ENCODE results near the gene SMAD5.

SMAD5 gene

DNA sequence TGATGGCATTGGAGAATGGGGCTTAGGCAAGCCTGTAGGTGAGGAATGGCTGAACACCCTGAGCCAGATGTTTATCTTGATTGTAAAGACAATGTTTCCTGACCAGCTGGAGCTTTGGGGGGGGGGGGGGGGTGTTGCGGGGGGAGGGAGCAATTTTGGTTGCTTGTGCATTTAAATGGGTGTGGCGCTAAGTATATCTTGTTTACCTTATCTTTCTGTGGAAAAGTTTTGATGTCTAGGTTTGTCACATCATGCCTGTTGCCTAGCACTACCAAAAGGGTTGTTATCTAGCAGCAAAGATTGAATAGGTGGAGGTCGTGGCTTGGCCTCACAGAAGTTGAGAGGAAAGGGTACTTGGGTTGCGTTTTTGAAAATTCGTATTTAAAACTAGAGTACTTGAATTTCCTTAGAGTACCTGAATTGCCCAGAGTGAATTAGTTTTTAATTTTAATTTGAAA lies 1.3 kb downstream of the SMAD5 start:
- Histone ChIP-seq H3K9me3 (ENCODE audit: insufficient read depth, low read depth, low read length) (no peaks in the 10 kb centered on the region), H2BK5ac (ENCODE audit: low read depth, low read length, poor library complexity) (no peak overlapping the region), H3K27ac (ENCODE audit: low read depth, low read length) (no peak overlapping the region), H3K79me2 (ENCODE audit: control insufficient read depth, insufficient read depth, low read length, poor library complexity) (peaks cover 11% of the 10 kb centered on the region), H3K9ac (ENCODE audit: low read length) (peak overlapping the region; percentile 99), H2BK12ac (ENCODE audit: low read length) (no peak overlapping the region), H3K79me1 (ENCODE audit: low read length) (peaks cover 9% of the 10 kb centered on the region), H2AFZ (ENCODE audit: insufficient read depth, low read length, poor library complexity) (no peak overlapping the region), H3K27me3 (ENCODE audit: insufficient read depth, low read length) (no peaks in the 10 kb centered on the region), H3K4me1 (ENCODE audit: control insufficient read depth in 1 of 2, insufficient read depth in 2 of 2, low read length in 2 of 2) (peaks cover 3 to 4% of the 10 kb centered on the region in 2 experiments), H3K4me3 (ENCODE audit: low read depth, low read length) (peak overlapping the region; percentile 97), H3K23ac (ENCODE audit: low read length) (no peak overlapping the region), H3K14ac (ENCODE audit: low read length) (no peak overlapping the region), H3K4ac (ENCODE audit: low read depth, low read length) (peak overlapping the region; percentile 97), H4K12ac (ENCODE audit: low read depth, low read length) (no peak overlapping the region), H3K36me3 (ENCODE audit: control insufficient read depth in 1 of 2, insufficient read depth in 2 of 2, low read length in 2 of 2) (no peaks in the 10 kb centered on the region), H4K91ac (ENCODE audit: low read depth, low read length) (no peak overlapping the region), H4K8ac (ENCODE audit: low read depth, low read length) (no peak overlapping the region), H3K18ac (ENCODE audit: low read length) (no peak overlapping the region), H3K4me2 (ENCODE audit: low read length) (peak overlapping the region; percentile 97), H2AK5ac (ENCODE audit: low read length) (no peak overlapping the region), H2BK120ac (ENCODE audit: insufficient read depth, low read length, poor library complexity) (no peak overlapping the region)
- no CpG with 5 or more reads among the region's 5 CpGs for WGBS (ENCODE audit: extremely low coverage, insufficient coverage, insufficient read length)
- DNase-seq, result no peak

- H2BK5ac ChIP-seq (ENCODE audit: low read depth, low read length, poor library complexity), result no peak overlapping the region
- H3K18ac ChIP-seq (ENCODE audit: low read length), result no peak overlapping the region
- no peaks in the 10 kb centered on the region for H3K36me3 ChIP-seq (ENCODE audit: control insufficient read depth in 1 of 2, insufficient read depth in 2 of 2, low read length in 2 of 2)
- no peak overlapping the region for H3K9ac ChIP-seq (ENCODE audit: low read length)
- no peak overlapping the region for H3K23ac ChIP-seq (ENCODE audit: low read length)
- H3K27ac ChIP-seq (ENCODE audit: low read depth, low read length), result no peak overlapping the region
- no peak overlapping the region for H3K14ac ChIP-seq (ENCODE audit: low read length)
- H2AK5ac ChIP-seq (ENCODE audit: low read length), result no peak overlapping the region
- peaks cover 15% of the 10 kb centered on the region for H3K79me2 ChIP-seq (ENCODE audit: control insufficient read depth, insufficient read depth, low read length, poor library complexity)
- no peaks in the 10 kb centered on the region for H3K27me3 ChIP-seq (ENCODE audit: insufficient read depth, low read length)
- H3K79me1 ChIP-seq (ENCODE audit: low read length), result peaks cover 9% of the 10 kb centered on the region
- no peak overlapping the region for H4K8ac ChIP-seq (ENCODE audit: low read depth, low read length)
- H3K4ac ChIP-seq (ENCODE audit: low read depth, low read length), result peak overlapping the region; percentile 58
- no peak overlapping the region for H3K4me3 ChIP-seq (ENCODE audit: low read depth, low read length)
- DNase-seq, result no peak
- H3K9me3 ChIP-seq (ENCODE audit: insufficient read depth, low read depth, low read length), result no peaks in the 10 kb centered on the region
- H3K4me1 ChIP-seq (ENCODE audit: control insufficient read depth in 1 of 2, insufficient read depth in 2 of 2, low read length in 2 of 2), result peaks cover 3 to 6% of the 10 kb centered on the region in 2 experiments
- no peak overlapping the region for H3K4me2 ChIP-seq (ENCODE audit: low read length)
- H4K12ac ChIP-seq (ENCODE audit: low read depth, low read length), result no peak overlapping the region
- H4K91ac ChIP-seq (ENCODE audit: low read depth, low read length), result no peak overlapping the region
- H2AFZ ChIP-seq (ENCODE audit: insufficient read depth, low read length, poor library complexity), result no peak overlapping the region
- no CpG with 5 or more reads among the region's 1 CpG for WGBS (ENCODE audit: extremely low coverage, insufficient coverage, insufficient read length)
- H2BK120ac ChIP-seq (ENCODE audit: insufficient read depth, low read length, poor library complexity), result no peak overlapping the region
- H2BK12ac ChIP-seq (ENCODE audit: low read length), result no peak overlapping the region
These were observed 2.0 kb downstream of the SMAD5 start for GRCh38 chr5:136134653-136135052.

- Histone ChIP-seq H3K4me1 (ENCODE audit: control insufficient read depth in 1 of 2, insufficient read depth in 2 of 2, low read length in 2 of 2) (peaks cover 3 to 6% of the 10 kb centered on the region in 2 experiments), H3K9ac (ENCODE audit: low read length) (no peak overlapping the region), H2BK5ac (ENCODE audit: low read depth, low read length, poor library complexity) (no peak overlapping the region), H3K36me3 (ENCODE audit: control insufficient read depth in 1 of 2, insufficient read depth in 2 of 2, low read length in 2 of 2) (no peaks in the 10 kb centered on the region), H2BK120ac (ENCODE audit: insufficient read depth, low read length, poor library complexity) (no peak overlapping the region), H4K12ac (ENCODE audit: low read depth, low read length) (no peak overlapping the region), H3K9me3 (ENCODE audit: insufficient read depth, low read depth, low read length) (no peaks in the 10 kb centered on the region), H3K27ac (ENCODE audit: low read depth, low read length) (no peak overlapping the region), H3K4me2 (ENCODE audit: low read length) (no peak overlapping the region), H3K18ac (ENCODE audit: low read length) (no peak overlapping the region), H3K4ac (ENCODE audit: low read depth, low read length) (peak overlapping the region; percentile 21), H3K27me3 (ENCODE audit: insufficient read depth, low read length) (no peaks in the 10 kb centered on the region), H4K91ac (ENCODE audit: low read depth, low read length) (no peak overlapping the region), H3K14ac (ENCODE audit: low read length) (no peak overlapping the region), H3K79me1 (ENCODE audit: low read length) (peaks cover 9% of the 10 kb centered on the region), H2AFZ (ENCODE audit: insufficient read depth, low read length, poor library complexity) (no peak overlapping the region), H3K79me2 (ENCODE audit: control insufficient read depth, insufficient read depth, low read length, poor library complexity) (peaks cover 18% of the 10 kb centered on the region), H3K4me3 (ENCODE audit: low read depth, low read length) (no peak overlapping the region), H3K23ac (ENCODE audit: low read length) (no peak overlapping the region), H2BK12ac (ENCODE audit: low read length) (no peak overlapping the region), H4K8ac (ENCODE audit: low read depth, low read length) (no peak overlapping the region), H2AK5ac (ENCODE audit: low read length) (no peak overlapping the region)
- WGBS (ENCODE audit: extremely low coverage, insufficient coverage, insufficient read length), result no CpG with 5 or more reads among the region's 2 CpGs
- DNase-seq, result no peak
These were observed 2.9 kb downstream of the SMAD5 start for GRCh38 chr5:136135536-136135935.

DNA sequence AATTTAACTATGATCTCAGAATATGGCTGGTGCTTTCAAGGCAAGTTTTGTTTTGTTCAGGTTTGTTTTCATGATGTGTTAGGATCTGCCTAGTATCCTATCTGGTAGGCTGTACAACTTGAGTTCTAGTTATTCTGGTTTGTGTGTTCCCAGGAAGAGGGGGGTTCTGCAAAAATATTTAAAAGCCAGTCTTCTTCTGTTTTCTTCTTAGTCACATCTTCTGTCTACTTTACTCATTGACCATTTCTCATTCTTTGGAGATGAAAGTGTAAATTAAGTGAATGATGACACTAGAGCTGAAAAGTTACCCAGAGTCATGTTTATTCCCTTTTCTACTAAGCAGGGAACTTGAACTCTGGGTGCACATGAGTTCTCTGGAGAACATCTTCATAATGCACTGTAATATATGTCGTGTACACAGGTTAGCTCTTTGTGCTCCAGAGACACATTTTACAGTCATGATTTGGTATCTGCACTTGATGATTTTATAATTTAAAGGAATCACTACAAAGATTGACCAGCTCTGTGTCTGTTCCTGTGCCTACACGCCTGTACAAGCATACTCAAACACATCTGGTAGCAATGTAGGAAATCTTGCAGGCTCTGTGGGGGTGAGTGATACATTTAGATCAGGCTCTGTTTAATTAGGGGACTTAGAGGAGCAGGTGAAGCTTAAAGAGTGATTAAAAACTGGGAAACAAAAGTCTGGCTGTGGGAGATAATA lies 5.0 kb downstream of the SMAD5 start:
- no peak overlapping the region for H4K12ac ChIP-seq (ENCODE audit: low read depth, low read length)
- no peak overlapping the region for H2BK120ac ChIP-seq (ENCODE audit: insufficient read depth, low read length, poor library complexity)
- H3K4me3 ChIP-seq (ENCODE audit: low read depth, low read length), result no peak overlapping the region
- no peak overlapping the region for H3K9ac ChIP-seq (ENCODE audit: low read length)
- H3K14ac ChIP-seq (ENCODE audit: low read length), result no peak overlapping the region
- H3K4me2 ChIP-seq (ENCODE audit: low read length), result no peak overlapping the region
- no peak overlapping the region for H2AFZ ChIP-seq (ENCODE audit: insufficient read depth, low read length, poor library complexity)
- peaks cover 18% of the 10 kb centered on the region for H3K79me2 ChIP-seq (ENCODE audit: control insufficient read depth, insufficient read depth, low read length, poor library complexity)
- H4K91ac ChIP-seq (ENCODE audit: low read depth, low read length), result no peak overlapping the region
- H3K79me1 ChIP-seq (ENCODE audit: low read length), result peaks cover 5% of the 10 kb centered on the region
- WGBS (ENCODE audit: extremely low coverage, insufficient coverage, insufficient read length), result no CpG with 5 or more reads among the region's 2 CpGs
- H2BK12ac ChIP-seq (ENCODE audit: low read length), result no peak overlapping the region
- H3K27ac ChIP-seq (ENCODE audit: low read depth, low read length), result no peak overlapping the region
- no peak overlapping the region for H2BK5ac ChIP-seq (ENCODE audit: low read depth, low read length, poor library complexity)
- peaks cover 0 to 4% of the 10 kb centered on the region in 2 experiments for H3K4me1 ChIP-seq (ENCODE audit: control insufficient read depth in 1 of 2, insufficient read depth in 2 of 2, low read length in 2 of 2)
- no peak for DNase-seq
- H3K27me3 ChIP-seq (ENCODE audit: insufficient read depth, low read length), result no peaks in the 10 kb centered on the region
- H4K8ac ChIP-seq (ENCODE audit: low read depth, low read length), result no peak overlapping the region
- H3K9me3 ChIP-seq (ENCODE audit: insufficient read depth, low read depth, low read length), result no peaks in the 10 kb centered on the region
- H2AK5ac ChIP-seq (ENCODE audit: low read length), result no peak overlapping the region
- H3K18ac ChIP-seq (ENCODE audit: low read length), result no peak overlapping the region
- no peaks in the 10 kb centered on the region for H3K36me3 ChIP-seq (ENCODE audit: control insufficient read depth in 1 of 2, insufficient read depth in 2 of 2, low read length in 2 of 2)
- no peak overlapping the region for H3K23ac ChIP-seq (ENCODE audit: low read length)
- H3K4ac ChIP-seq (ENCODE audit: low read depth, low read length), result peak overlapping the region; percentile 97

Data from trophoblast cell (in vitro differentiated cells and primary cell).